Stomach (tissue), 4 donors: Measurements from ENCODE around the gene NKAIN2.

Experiments
- EP300 ChIP-seq: sonication (generic); formaldehyde crosslinking; IDR thresholded peaks from one replicate; pipeline ENCODE4 v1.6.1; 2017; ENCODE audit warnings: antibody characterized with exemption
- POLR2A ChIP-seq, 4 donors: fragments of 450-650 bp; IDR thresholded peaks; one replicate each; pipeline ENCODE4 v1.6.1; 2016; ENCODE audit warnings: antibody characterized with exemption in 4 of 4, control low read depth in 2 of 4, mild to moderate bottlenecking in 1 of 4, moderate library complexity in 1 of 4
- TF ChIP-seq, protein P1 (sequence below), 7 experiments: fragments of 450-650 bp in 4 of 7; fragments of 200-600 bp in 3 of 7; sonication (generic) in 3 of 7; IDR thresholded peaks; one replicate each; pipeline ENCODE4 v1.5.1; 2016 to 2019; ENCODE audit warnings: antibody characterized with exemption in 7 of 7, control low read depth in 2 of 7, mild to moderate bottlenecking in 1 of 7

DNA sequence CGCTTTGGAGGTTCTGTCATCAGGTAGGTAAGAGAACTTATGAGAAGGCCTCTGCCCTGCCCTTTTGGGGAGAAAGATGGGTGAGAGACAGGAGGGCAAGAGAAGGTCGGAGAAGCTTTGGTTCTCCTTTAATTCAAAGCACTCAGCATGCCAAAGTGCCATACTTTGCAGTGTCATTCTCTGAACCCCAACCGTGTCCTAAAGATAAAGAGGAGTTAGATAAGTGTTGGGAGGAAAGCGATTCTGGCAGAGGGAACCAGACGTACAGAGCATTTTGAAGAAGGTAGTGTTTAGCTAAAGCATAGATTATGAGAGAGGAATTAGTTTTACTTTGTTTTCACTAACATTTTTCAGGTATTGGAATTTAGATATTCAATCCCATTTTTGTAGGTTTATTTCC lies 40.3 kb downstream of the NKAIN2 start:
- TF ChIP-seq, protein P1, sequence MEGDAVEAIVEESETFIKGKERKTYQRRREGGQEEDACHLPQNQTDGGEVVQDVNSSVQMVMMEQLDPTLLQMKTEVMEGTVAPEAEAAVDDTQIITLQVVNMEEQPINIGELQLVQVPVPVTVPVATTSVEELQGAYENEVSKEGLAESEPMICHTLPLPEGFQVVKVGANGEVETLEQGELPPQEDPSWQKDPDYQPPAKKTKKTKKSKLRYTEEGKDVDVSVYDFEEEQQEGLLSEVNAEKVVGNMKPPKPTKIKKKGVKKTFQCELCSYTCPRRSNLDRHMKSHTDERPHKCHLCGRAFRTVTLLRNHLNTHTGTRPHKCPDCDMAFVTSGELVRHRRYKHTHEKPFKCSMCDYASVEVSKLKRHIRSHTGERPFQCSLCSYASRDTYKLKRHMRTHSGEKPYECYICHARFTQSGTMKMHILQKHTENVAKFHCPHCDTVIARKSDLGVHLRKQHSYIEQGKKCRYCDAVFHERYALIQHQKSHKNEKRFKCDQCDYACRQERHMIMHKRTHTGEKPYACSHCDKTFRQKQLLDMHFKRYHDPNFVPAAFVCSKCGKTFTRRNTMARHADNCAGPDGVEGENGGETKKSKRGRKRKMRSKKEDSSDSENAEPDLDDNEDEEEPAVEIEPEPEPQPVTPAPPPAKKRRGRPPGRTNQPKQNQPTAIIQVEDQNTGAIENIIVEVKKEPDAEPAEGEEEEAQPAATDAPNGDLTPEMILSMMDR (IDR thresholded peaks at IDR 0.05) = no peak
- no peak for TF ChIP-seq EP300
- no peak for TF ChIP-seq POLR2A (IDR thresholded peaks at IDR 0.05)
